Activated T-helper 2 cell treated with anti-CD3 and anti-CD28 coated beads, Interferon-gamma antibody, Interleukin-2, Interleukin-4, amounts not matched to agents 10 μg/mL and 5 μg/mL and 100 μg/mL, durations not matched to agents 14 hours and 24 hours and 36 hours (primary cell): ENCODE results near the gene IFNW1. TPM values are rescaled to one million over a fixed set of nuclear protein-coding genes. Genes with fewer than 3 reads are reported as not detected.

ENCODE experiments used
- DNase-seq: peaks from one replicate; pipeline ENCODE4 v3.0.0; 2021; ENCODE audit warnings: low spot score
- H3K27ac Mint-ChIP-seq: one replicate; pipeline ENCODE4 v1.8.0; 2021; ENCODE audit warnings: mixed read lengths
- H3K27me3 Mint-ChIP-seq: one replicate; pipeline ENCODE4 v1.8.0; 2021; ENCODE audit warnings: low read depth, mixed read lengths
- H3K36me3 Mint-ChIP-seq: one replicate; pipeline ENCODE4 v1.8.0; 2021; ENCODE audit warnings: low read depth, mixed read lengths
- H3K4me1 Mint-ChIP-seq: one replicate; pipeline ENCODE4 v1.8.0; 2021; ENCODE audit warnings: low read depth, mixed read lengths
- H3K4me3 Mint-ChIP-seq: one replicate; pipeline ENCODE4 v1.8.0; 2021; ENCODE audit warnings: low read depth, mild to moderate bottlenecking, moderate library complexity, mixed read lengths
- H3K9me3 Mint-ChIP-seq: one replicate; pipeline ENCODE4 v1.8.0; 2021; ENCODE audit warnings: mixed read lengths
- intact Hi-C: fragments of 100-400 bp; cut with micrococcal nuclease; formaldehyde crosslinking; loops from one replicate; pipeline ENCODE4 v1.15.1; 2023
- total RNA-seq: library from RNA; stranded (reverse); gene quantifications from 2 replicates; pipeline ENCODE4 v1.2.3, GENCODE V29; 2022

IFNW1 gene
- total RNA-seq, 1 donor from 2014 or later: not detected

DNA sequence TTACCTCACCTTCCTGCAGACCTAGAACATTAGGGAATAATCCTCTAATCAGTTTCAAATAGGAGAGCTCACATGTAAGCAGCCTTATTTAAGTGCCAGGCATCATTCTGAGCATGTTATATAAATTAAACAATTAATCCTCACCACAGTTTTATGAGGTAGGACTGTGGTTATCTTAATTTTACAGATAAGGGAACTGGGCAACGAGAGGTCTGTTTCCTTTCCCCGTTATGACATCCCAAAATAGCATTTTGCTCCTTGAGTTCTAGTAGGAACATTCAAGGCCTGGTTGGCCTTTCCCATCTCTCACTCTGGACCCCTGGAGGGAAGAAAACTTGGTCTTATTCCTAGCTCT is 44.8 kb downstream of the IFNW1 start:
- no peak for DNase-seq
- H3K27ac Mint-ChIP-seq: no peak overlapping the region
- peaks cover 33% of the 10 kb centered on the region for H3K4me1 Mint-ChIP-seq
- intact Hi-C loops: loop anchor here (1.0 to 5.0 kb wide), 4 partner anchors 15 to 1100 kb away; partner anchors contain the start of genes HACD4 and MLLT3
- H3K4me3 Mint-ChIP-seq: peak overlapping the region; percentile 51
- H3K9me3 Mint-ChIP-seq: no peaks in the 10 kb centered on the region
- H3K27me3 Mint-ChIP-seq: no peaks in the 10 kb centered on the region
- no peaks in the 10 kb centered on the region for H3K36me3 Mint-ChIP-seq

DNA sequence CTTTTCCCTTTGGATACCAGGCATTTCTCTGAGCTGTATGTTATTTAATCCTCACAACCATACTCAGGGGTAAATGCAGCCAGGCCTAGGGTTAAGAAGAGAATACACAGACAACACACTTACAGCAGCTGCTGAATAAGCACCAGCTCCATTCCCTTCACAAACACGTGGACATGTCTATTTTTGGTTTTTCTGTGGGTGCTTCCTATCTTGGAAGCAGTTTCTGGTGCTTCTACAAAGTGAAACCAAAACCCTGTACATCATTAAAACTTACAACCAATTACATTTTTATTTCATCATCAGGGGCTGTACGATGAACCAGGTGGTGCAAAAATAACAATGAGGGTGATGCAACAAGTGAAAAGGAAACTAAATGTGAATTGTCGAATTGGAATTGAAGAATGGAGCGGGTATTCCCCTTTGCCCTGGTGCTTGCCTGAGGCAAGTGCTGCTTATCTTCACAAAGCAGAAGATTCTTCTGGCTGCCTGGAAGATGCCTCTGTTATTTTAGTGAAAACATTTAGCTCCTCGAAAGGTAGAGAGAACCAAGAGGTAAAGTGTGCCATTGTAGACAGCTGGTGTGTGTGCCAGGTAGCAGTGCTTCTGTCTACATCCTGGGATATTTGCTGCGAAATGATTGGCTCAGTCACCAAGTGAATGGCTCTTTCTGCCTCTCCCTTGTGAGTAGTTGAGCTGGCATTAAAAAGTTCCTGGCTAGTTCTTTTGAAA is 45.3 kb downstream of the IFNW1 start:
- DNase-seq: peak; percentile 34
- intact Hi-C loops: loop anchor here (1.0 to 5.0 kb wide), 4 partner anchors 14 to 1099 kb away; partner anchors contain the start of genes HACD4 and MLLT3
- Mint-ChIP-seq H3K27me3 (no peaks in the 10 kb centered on the region), H3K9me3 (no peaks in the 10 kb centered on the region), H3K27ac (peak overlapping the region; percentile 8), H3K4me1 (peaks cover 33% of the 10 kb centered on the region), H3K4me3 (peak overlapping the region; percentile 51), H3K36me3 (no peaks in the 10 kb centered on the region)

- intact Hi-C loops: loop anchor here (5.0 kb wide), 2 partner anchors 473 to 1098 kb away; partner anchors contain the start of gene MLLT3
- Mint-ChIP-seq H3K4me1 (peaks cover 31% of the 10 kb centered on the region), H3K36me3 (no peaks in the 10 kb centered on the region), H3K27me3 (peaks cover 2% of the 10 kb centered on the region), H3K27ac (no peak overlapping the region), H3K4me3 (no peak overlapping the region), H3K9me3 (no peaks in the 10 kb centered on the region)
- no peak for DNase-seq
Observed at GRCh38 chr9:21095561-21095960, 46.1 kb downstream of the IFNW1 start.

Other genes starting within 250 kb of the IFNW1 start
- gene HACD4, start 110.2 kb downstream of the IFNW1 start, total RNA-seq: 2.2 and 2.4 TPM in 2 replicates
- gene IFNB1, start 63.9 kb downstream of the IFNW1 start, total RNA-seq: not detected in 2 replicates
- gene IFNA21, start 24.8 kb upstream of the IFNW1 start, total RNA-seq: not detected in 2 replicates
- not detected in 2 replicates for gene IFNA4, start 45.8 kb upstream of the IFNW1 start, total RNA-seq
- not detected in 2 replicates for gene IFNA7, start 60.4 kb upstream of the IFNW1 start, total RNA-seq
- gene IFNA10, start 65.3 kb upstream of the IFNW1 start, total RNA-seq: not detected in 2 replicates
- gene IFNA16, start 75.5 kb upstream of the IFNW1 start, total RNA-seq: not detected in 2 replicates
- gene IFNA17, start 86.4 kb upstream of the IFNW1 start, total RNA-seq: not detected in 2 replicates
- not detected in 2 replicates for gene IFNA14, start 98.2 kb upstream of the IFNW1 start, total RNA-seq
- not detected in 2 replicates for gene IFNA5, start 163.5 kb upstream of the IFNW1 start, total RNA-seq
- 14.3 and 15.8 TPM in 2 replicates for gene KLHL9, start 193.6 kb upstream of the IFNW1 start, total RNA-seq
- not detected in 2 replicates for gene IFNA6, start 209.1 kb upstream of the IFNW1 start, total RNA-seq
- not detected in 2 replicates for gene IFNA13, start 226.2 kb upstream of the IFNW1 start, total RNA-seq
- not detected in 2 replicates for gene IFNA2, start 243.6 kb upstream of the IFNW1 start, total RNA-seq